Transverse colon (tissue), 4 donors: Measurements from ENCODE around the gene ONECUT1. TPM values are rescaled to one million over a fixed set of nuclear protein-coding genes. Genes with fewer than 3 reads are reported as not detected.
A peak's percentile ranks its signal among the peaks of the same experiment; 100 is the strongest.
"Not testable (repeated sequence)": the region's sequence is repeated elsewhere in the genome, so short reads cannot be mapped to it uniquely, and the experiment has no call there.

Experiments
- DNase-seq: peaks from one replicate; pipeline ENCODE4 v3.0.0-alpha.2; 2019
- H3K27ac ChIP-seq, 4 donors: fragments of 200-600 bp; sonication (generic); 2 replicates each; pipeline ENCODE4 v1.5.1; 2016 to 2018; ENCODE audit warnings: inconsistent platforms in 4 of 4
- H3K27me3 ChIP-seq: fragments of 200-600 bp; sonication (generic); 2 replicates; pipeline ENCODE4 v1.5.1; 2017; ENCODE audit warnings: inconsistent platforms
- H3K36me3 ChIP-seq, 4 donors: fragments of 200-600 bp; sonication (generic); 2 replicates each; pipeline ENCODE4 v1.5.1; 2017 to 2019; ENCODE audit warnings: inconsistent platforms in 4 of 4
- H3K4me1 ChIP-seq, 4 donors: fragments of 200-600 bp; sonication (generic); 2 replicates each; pipeline ENCODE4 v1.5.1; 2017 to 2020; ENCODE audit warnings: inconsistent platforms in 4 of 4
- H3K4me3 ChIP-seq, 4 donors: fragments of 200-600 bp; sonication (generic); 1 replicate in 1 of 4; 2 replicates in 3 of 4; pipeline versions ENCODE4 v1.5.1 to v1.6.1; 2017 to 2019; ENCODE audit warnings: inconsistent platforms in 4 of 4
- H3K9me3 ChIP-seq, 2 donors: fragments of 200-600 bp; sonication (generic); 2 replicates each; pipeline ENCODE4 v1.5.1; 2017 to 2019; ENCODE audit warnings: inconsistent platforms in 2 of 2
- EP300 ChIP-seq: sonication (generic); formaldehyde crosslinking; IDR thresholded peaks from one replicate; pipeline ENCODE4 v1.6.1; 2017; ENCODE audit warnings: antibody characterized with exemption, low read depth
- POLR2A ChIP-seq: fragments of 450-650 bp; IDR thresholded peaks from one replicate; pipeline ENCODE4 v1.6.1; 2016; ENCODE audit warnings: antibody characterized with exemption, mild to moderate bottlenecking, moderate library complexity
- POLR2AphosphoS5 ChIP-seq, 3 donors: sonication (generic); formaldehyde crosslinking; IDR thresholded peaks; one replicate each; pipeline ENCODE4 v1.6.1; 2016; ENCODE audit warnings: antibody characterized with exemption in 3 of 3
- WGBS, 2 donors: methylation state at CpG; one replicate each; pipeline ENCODE4 v1.1.5; 2018; ENCODE audit warnings: low coverage in 1 of 2; 5-methylcytosine and 5-hydroxymethylcytosine counted together
- in situ Hi-C, 4 donors: fragments of 200-750 bp; cut with MboI; loops; one replicate each; pipeline versions ENCODE4 v1.15.0 to v1.15.1; 2017; ENCODE audit warnings: low sequenced_read_pairs in 3 of 4, low pct_ligation_motif_present in 1 of 4, low pct_unique_long_range_greater_than_20kb in 1 of 4
- intact Hi-C: fragments of 100-400 bp; cut with DNase I; formaldehyde crosslinking; loops from one replicate; pipeline ENCODE4 v1.15.1; 2023; ENCODE audit warnings: low total_unique reads
- total RNA-seq, 4 donors: library from RNA; depleted of rRNA; stranded (reverse); fragments of >200 nt; gene quantifications; one replicate each; pipeline ENCODE4 v1.1.0, GENCODE V29; 2016
- TF ChIP-seq, protein P1 (sequence below), 5 experiments: fragments of 200-600 bp in 3 of 5; fragments of 450-650 bp in 2 of 5; sonication (generic) in 3 of 5; IDR thresholded peaks; 1 replicate in 2 of 5; 2 replicates in 3 of 5; pipeline ENCODE4 v1.5.1; 2016 to 2017; ENCODE audit warnings: antibody characterized with exemption in 5 of 5, inconsistent platforms in 3 of 5, mild to moderate bottlenecking in 2 of 5, moderate library complexity in 1 of 5

Gene ONECUT1
- total RNA-seq, result under 1 TPM in 1 of 4 donors, not detected in 3; 0.64 TPM

DNA sequence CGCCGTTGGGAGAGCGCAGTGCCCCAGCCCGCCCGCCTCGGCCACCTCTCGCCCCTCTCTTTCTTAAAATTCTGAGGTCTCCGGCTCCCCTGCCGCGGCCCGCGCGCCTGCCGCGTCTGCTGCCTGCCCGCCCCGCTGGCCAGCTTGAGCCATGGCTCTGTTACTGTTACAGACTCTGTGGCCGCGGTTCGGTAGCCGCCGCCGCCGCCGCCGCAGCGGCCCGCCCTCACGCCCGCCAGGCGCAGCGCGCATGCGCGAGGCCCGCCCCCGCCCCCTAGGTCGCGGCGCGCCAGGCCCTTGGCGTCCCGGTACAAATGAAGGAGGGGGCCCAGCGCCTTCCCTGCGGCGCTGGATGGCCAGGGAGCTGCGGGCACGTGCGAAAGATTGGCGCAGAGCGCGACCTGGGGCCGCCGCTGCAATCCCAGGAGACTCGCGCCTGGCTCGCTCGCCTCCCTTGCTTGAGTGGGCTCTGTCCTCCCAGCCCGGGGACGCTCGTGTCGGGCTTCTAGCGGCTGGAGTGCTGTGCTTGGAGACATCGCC lies at the start of gene ONECUT1:
TSS of gene ONECUT1 (minus strand) at position 168 of the 540 bp plus-strand sequence. CDS start 452 bp downstream, outside the sequence.
- Histone ChIP-seq H3K9me3 (no peaks in the 10 kb centered on the region), H3K27ac (no peak within 1 kb of the TSS), H3K4me1 (peaks cover 0 to 28% (median 21%) of the 10 kb centered on the region in 4 donors), H3K27me3 (peaks cover 98% of the 10 kb centered on the region), H3K36me3 (no peaks in the 10 kb centered on the region), H3K4me3 (peak within 1 kb of the TSS; percentile 33 to 63 (median 41))
- WGBS, 2 donors, result 1% methylated on average over 40 of the region's 64 CpGs; no CpG with 5 or more reads in 1 of the 2 donors
- intact Hi-C loops (no loop called here), in situ Hi-C loops (loop anchor here in 1 of 4 donors (25.0 kb wide), 2 partner anchors 397 to 922 kb away; no protein-coding TSS in a partner anchor)
- TF ChIP-seq EP300 (no peak), POLR2A (no peak), POLR2AphosphoS5 (IDR thresholded peaks at IDR 0.05) (no peak)
- TF ChIP-seq, protein P1, sequence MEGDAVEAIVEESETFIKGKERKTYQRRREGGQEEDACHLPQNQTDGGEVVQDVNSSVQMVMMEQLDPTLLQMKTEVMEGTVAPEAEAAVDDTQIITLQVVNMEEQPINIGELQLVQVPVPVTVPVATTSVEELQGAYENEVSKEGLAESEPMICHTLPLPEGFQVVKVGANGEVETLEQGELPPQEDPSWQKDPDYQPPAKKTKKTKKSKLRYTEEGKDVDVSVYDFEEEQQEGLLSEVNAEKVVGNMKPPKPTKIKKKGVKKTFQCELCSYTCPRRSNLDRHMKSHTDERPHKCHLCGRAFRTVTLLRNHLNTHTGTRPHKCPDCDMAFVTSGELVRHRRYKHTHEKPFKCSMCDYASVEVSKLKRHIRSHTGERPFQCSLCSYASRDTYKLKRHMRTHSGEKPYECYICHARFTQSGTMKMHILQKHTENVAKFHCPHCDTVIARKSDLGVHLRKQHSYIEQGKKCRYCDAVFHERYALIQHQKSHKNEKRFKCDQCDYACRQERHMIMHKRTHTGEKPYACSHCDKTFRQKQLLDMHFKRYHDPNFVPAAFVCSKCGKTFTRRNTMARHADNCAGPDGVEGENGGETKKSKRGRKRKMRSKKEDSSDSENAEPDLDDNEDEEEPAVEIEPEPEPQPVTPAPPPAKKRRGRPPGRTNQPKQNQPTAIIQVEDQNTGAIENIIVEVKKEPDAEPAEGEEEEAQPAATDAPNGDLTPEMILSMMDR (IDR thresholded peaks at IDR 0.05), result no peak
- peak; percentile 50 for DNase-seq

DNA sequence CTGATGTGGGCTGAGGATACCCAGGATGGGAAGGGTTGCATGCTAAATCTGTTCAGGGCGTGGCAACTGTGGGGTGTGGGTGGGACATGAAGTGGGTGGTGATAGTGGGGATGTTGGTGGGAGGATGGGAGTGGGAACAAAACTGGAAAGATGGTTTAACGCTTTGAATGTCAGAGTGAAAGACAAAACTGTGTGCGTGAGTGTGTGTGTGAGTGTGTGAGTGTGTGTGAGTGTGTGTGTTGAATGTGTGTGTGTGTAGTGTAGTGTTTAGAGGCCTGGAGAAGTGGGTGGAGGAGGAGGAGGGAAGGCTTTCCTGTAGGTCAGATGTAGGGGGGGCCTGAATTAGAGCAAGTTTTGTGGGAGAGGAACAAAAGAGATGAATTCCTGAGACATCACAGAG lies 44.2 kb upstream of the ONECUT1 start:
- no peak for TF ChIP-seq POLR2AphosphoS5 (IDR thresholded peaks at IDR 0.05)
- no peak for TF ChIP-seq EP300
- no peak for TF ChIP-seq POLR2A
- TF ChIP-seq, protein P1 (IDR thresholded peaks at IDR 0.05), result no peak
- intact Hi-C loops (no loop called here), in situ Hi-C loops (no loop called here)
- Histone ChIP-seq H3K9me3 (no peaks in the 10 kb centered on the region), H3K4me1 (no peaks in the 10 kb centered on the region), H3K27ac (no peak overlapping the region), H3K36me3 (no peaks in the 10 kb centered on the region), H3K4me3 (no peak overlapping the region), H3K27me3 (no peaks in the 10 kb centered on the region)
- DNase-seq, result no peak
- WGBS, 2 donors, result 55 to 62% methylated on average over 3 of the region's 3 CpGs

DNA sequence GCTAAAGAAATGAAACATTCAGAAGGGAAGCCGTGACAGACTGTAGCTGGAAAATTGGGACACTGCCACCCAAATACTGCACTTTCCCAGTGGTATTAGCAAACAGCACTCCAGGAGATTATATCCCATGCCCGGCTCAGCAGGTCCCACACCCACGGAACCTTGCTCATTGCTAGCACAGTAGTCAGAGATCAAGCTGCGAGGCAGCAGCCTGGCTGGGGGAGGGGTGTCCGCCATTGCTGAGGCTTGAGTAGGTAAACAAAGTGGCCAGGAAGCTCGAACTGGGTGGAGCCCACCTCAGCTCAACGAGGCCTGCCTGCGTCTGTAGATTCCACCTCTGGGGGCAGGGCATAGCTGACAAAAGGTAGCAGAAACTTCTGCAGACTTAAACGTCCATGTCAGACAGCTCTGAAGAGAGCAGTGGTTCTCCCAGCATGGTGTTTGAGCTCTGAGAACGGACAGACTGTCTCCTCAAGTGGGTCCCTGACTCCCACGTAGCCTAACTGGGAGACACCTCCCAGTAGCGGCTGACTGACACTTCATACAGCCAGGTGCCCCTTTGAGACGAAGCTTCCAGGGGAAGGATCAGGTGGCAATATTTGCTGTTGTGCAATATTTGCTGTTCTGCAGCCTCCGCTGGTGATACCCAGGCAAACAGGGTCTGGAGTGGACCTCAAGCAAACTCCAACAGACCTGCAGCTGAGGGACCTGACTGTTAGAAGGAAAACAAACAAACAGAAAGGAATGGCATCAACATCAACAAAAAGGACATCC lies 34.2 kb upstream of the ONECUT1 start:
- H3K9me3 ChIP-seq, intact Hi-C loops, H3K27ac ChIP-seq, H3K36me3 ChIP-seq, H3K4me1 ChIP-seq, DNase-seq, H3K4me3 ChIP-seq: not testable (repeated sequence)
- in situ Hi-C loops, result loop anchor here in 1 of 4 donors (25.0 kb wide), 1 partner anchor 388 kb away; no protein-coding TSS in a partner anchor
- H3K27me3 ChIP-seq, result peaks cover 17% of the 10 kb centered on the region
- WGBS, 2 donors, result 69 to 90% methylated on average over 2 to 13 of the region's 14 CpGs

DNA sequence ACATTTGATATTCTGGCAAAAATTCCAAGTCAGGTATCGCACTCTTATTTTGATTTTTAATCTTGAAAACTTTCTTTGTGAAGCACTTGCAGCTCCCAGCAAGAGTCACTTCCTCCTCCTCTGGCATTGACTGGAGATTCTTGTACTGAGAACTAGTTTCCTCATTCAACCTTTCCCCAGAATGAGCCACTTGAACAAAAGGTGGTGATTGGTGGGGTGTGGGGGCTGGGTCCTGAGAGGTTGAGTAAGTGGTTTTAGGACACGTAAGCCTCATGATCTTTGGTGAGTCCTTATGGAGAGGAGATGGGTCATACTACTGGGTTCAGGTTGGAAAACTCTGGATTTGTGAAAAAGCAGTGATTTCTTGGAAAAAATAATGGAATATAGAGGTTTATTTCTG lies 32.3 kb upstream of the ONECUT1 start:
- TF ChIP-seq EP300, result no peak
- TF ChIP-seq POLR2AphosphoS5 (IDR thresholded peaks at IDR 0.05), result no peak
- TF ChIP-seq, protein P1 (IDR thresholded peaks at IDR 0.05), result no peak
- no peak for TF ChIP-seq POLR2A
- Histone ChIP-seq H3K9me3 (no peaks in the 10 kb centered on the region), H3K36me3 (no peaks in the 10 kb centered on the region), H3K27ac (no peak overlapping the region), H3K4me3 (no peak overlapping the region), H3K27me3 (peaks cover 21% of the 10 kb centered on the region), H3K4me1 (no peaks in the 10 kb centered on the region)
- in situ Hi-C loops, result loop anchor here in 1 of 4 donors (25.0 kb wide), 1 partner anchor 390 kb away; no protein-coding TSS in a partner anchor
- WGBS, 2 donors, result 75 to 83% methylated on average over 2 of the region's 2 CpGs
- intact Hi-C loops, result no loop called here
- no peak for DNase-seq
